ENCODE results near the gene IL1RAPL2.

DNA sequence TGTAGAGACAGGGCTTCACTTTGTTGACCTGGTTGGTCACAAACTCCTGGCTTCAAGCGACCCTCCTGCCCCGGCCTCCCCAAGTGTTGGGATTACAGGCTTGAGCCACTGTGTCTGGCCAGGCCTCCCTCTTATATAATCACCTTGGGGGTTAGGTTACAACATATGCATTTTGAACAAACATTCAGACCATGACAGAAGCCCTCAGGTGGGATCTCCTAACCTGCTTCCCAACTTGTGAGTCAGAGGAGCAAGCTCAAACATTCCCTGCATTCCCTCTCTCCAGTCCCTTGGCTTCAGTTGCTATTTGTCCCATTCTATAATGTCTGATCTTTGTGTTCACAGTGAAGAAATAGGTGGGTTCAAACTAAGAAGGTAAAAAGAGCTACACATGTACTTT, 1179.9 kb downstream of the IL1RAPL2 start:
- TF ChIP-seq, protein P1, sequence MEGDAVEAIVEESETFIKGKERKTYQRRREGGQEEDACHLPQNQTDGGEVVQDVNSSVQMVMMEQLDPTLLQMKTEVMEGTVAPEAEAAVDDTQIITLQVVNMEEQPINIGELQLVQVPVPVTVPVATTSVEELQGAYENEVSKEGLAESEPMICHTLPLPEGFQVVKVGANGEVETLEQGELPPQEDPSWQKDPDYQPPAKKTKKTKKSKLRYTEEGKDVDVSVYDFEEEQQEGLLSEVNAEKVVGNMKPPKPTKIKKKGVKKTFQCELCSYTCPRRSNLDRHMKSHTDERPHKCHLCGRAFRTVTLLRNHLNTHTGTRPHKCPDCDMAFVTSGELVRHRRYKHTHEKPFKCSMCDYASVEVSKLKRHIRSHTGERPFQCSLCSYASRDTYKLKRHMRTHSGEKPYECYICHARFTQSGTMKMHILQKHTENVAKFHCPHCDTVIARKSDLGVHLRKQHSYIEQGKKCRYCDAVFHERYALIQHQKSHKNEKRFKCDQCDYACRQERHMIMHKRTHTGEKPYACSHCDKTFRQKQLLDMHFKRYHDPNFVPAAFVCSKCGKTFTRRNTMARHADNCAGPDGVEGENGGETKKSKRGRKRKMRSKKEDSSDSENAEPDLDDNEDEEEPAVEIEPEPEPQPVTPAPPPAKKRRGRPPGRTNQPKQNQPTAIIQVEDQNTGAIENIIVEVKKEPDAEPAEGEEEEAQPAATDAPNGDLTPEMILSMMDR (IDR thresholded peaks at IDR 0.05; ENCODE audit: low read depth, low read length, poor library complexity, severe bottlenecking): no peak
- TF ChIP-seq EZH2phosphoT487 (IDR thresholded peaks at IDR 0.05; ENCODE audit: borderline replicate concordance, low read length): no peak

All from DOHH2 (cell line).